HG03342 (cell line): ENCODE measurements around the gene OLIG1.

Experiments
- ATAC-seq: cut with Tn5 transposase; IDR thresholded peaks from one replicate; pipeline ENCODE4 v1.9.1; 2021; ENCODE audit warnings: mild to moderate bottlenecking, moderate library complexity; ENCODE audit not compliant: unreplicated experiment

OLIG1 gene

GRCh38 chr21:33030633-33031032 is 39.3 kb upstream of the OLIG1 start:
- ATAC-seq: no peak

GRCh38 chr21:33031152-33031911 is 38.6 kb upstream of the OLIG1 start:
- ATAC-seq: no peak

GRCh38 chr21:33032434-33033047 is 37.4 kb upstream of the OLIG1 start:
- no peak for ATAC-seq

GRCh38 chr21:33033094-33033951 is 36.6 kb upstream of the OLIG1 start:
- no peak for ATAC-seq

GRCh38 chr21:33033961-33034413 is 36.0 kb upstream of the OLIG1 start:
- no peak for ATAC-seq

GRCh38 chr21:33035147-33035546 is 34.8 kb upstream of the OLIG1 start:
- ATAC-seq: no peak

GRCh38 chr21:33036430-33037162 is 33.3 kb upstream of the OLIG1 start:
- ATAC-seq: no peak

GRCh38 chr21:33037501-33037900 is 32.4 kb upstream of the OLIG1 start:
- ATAC-seq: no peak

- ATAC-seq: no peak
Measured at GRCh38 chr21:33039536-33039935, 30.4 kb upstream of the OLIG1 start.

- no peak for ATAC-seq
Measured at GRCh38 chr21:33040215-33040614, 29.7 kb upstream of the OLIG1 start.

- ATAC-seq: no peak
Measured at GRCh38 chr21:33041981-33042380, 28.0 kb upstream of the OLIG1 start.

- no peak for ATAC-seq
Measured at GRCh38 chr21:33042812-33043211, 27.1 kb upstream of the OLIG1 start.

GRCh38 chr21:33046455-33046854 is 23.5 kb upstream of the OLIG1 start:
- no peak for ATAC-seq

GRCh38 chr21:33047231-33047630 is 22.7 kb upstream of the OLIG1 start:
- no peak for ATAC-seq

- ATAC-seq: no peak
Measured at GRCh38 chr21:33051925-33052324, 18.0 kb upstream of the OLIG1 start.

GRCh38 chr21:33053951-33054350 is 16.0 kb upstream of the OLIG1 start:
- no peak for ATAC-seq

GRCh38 chr21:33055991-33056390 is 13.9 kb upstream of the OLIG1 start:
- ATAC-seq: no peak

GRCh38 chr21:33057385-33057940 is 12.5 kb upstream of the OLIG1 start:
- no peak for ATAC-seq

- ATAC-seq: no peak
Measured at GRCh38 chr21:33058527-33058926, 11.4 kb upstream of the OLIG1 start.

GRCh38 chr21:33058957-33059356 is 11.0 kb upstream of the OLIG1 start:
- no peak for ATAC-seq
